ENCODE measurements around the gene ESCO1. TPM values are rescaled to one million over a fixed set of nuclear protein-coding genes. Genes with fewer than 3 reads are reported as not detected.

The ESCO1 gene
- total and polyA plus RNA-seq, 2 of the 13 experiments (the other 11 are each of a cell fraction or from before 2014, with no cell fraction given) = 6.3 to 19.4 TPM

DNA sequence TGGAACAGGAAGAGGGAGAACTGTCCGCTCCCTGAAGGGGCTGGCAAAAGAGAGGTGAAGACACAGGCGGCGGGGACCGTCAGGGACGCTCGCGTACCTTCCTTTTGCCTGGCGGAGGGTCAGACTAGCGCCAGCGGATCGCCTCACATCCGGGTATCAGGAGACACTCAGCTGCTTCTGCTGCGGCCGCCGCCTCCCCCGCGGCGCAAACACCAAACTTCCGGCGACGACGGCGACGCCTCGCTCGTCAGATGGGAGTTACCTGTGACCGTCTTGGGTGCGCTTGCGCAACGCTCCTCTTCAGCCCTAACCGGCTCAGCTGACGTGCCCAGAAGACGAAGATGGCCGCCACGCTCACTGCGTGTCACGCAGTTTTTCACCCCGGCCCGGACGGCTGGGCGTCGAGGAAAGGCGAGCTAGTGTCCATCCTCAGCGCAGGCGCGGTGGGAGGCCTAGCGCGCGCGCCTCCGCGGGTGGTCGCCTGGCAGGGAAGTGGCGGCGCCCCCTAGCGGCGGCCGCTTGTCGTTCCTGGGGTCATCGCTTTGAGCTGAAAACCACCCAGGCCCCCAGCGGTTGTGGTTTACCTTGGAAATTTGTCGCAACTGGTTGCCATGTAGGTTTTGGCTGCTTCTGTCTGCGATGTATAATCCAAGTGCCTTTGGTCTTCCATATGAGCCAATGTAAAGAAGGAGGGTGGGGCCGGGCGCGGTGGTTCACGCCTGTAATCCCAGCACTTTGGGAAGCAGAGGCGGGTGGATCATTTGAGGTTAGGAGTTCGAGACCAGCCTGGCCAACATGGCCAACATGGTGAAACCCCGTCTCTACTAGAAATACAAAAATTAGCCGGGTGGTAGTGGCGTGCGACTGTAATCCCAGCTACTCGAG, at the start of gene ESCO1 (continued):
- TF ChIP-seq, protein P1, sequence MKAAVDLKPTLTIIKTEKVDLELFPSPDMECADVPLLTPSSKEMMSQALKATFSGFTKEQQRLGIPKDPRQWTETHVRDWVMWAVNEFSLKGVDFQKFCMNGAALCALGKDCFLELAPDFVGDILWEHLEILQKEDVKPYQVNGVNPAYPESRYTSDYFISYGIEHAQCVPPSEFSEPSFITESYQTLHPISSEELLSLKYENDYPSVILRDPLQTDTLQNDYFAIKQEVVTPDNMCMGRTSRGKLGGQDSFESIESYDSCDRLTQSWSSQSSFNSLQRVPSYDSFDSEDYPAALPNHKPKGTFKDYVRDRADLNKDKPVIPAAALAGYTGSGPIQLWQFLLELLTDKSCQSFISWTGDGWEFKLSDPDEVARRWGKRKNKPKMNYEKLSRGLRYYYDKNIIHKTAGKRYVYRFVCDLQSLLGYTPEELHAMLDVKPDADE (CRISPR knock-in tag; IDR thresholded peaks at IDR 0.05) = peak; percentile 62; the same call in 1 of the 2 replicates
- TF ChIP-seq PAWR (CRISPR knock-in tag; IDR thresholded peaks at IDR 0.05; ENCODE audit: borderline replicate concordance) (0 out of 2 replicates have a peak, but pooled peaks have one; percentile 58), KLF13 (CRISPR knock-in tag; IDR thresholded peaks at IDR 0.05) (no peak; the same call in 1 of the 2 replicates), ZSCAN30 (CRISPR knock-in tag; IDR thresholded peaks at IDR 0.05) (no peak), SNRNP70 (IDR thresholded peaks at IDR 0.05; ENCODE audit: low read depth, low read length) (no peak), NFATC3 (CRISPR knock-in tag; IDR thresholded peaks at IDR 0.05) (no peak), NFIB (CRISPR knock-in tag; IDR thresholded peaks at IDR 0.05; ENCODE audit: borderline replicate concordance) (no peak), MED13 (CRISPR knock-in tag; IDR thresholded peaks at IDR 0.05) (peak; percentile 88), ZSCAN9 (CRISPR knock-in tag; IDR thresholded peaks at IDR 0.05; ENCODE audit: borderline replicate concordance) (0 out of 2 replicates have a peak, but pooled peaks have one; percentile 23), SIX1 (CRISPR knock-in tag; IDR thresholded peaks at IDR 0.05; ENCODE audit: borderline replicate concordance) (peak; percentile 58; the same call in 1 of the 2 replicates), ZNF607 (CRISPR knock-in tag; IDR thresholded peaks at IDR 0.05; ENCODE audit: borderline replicate concordance) (peak; percentile 86), ARNTL (CRISPR knock-in tag; IDR thresholded peaks at IDR 0.05) (peak; percentile 88)
- TF ChIP-seq, protein P2, sequence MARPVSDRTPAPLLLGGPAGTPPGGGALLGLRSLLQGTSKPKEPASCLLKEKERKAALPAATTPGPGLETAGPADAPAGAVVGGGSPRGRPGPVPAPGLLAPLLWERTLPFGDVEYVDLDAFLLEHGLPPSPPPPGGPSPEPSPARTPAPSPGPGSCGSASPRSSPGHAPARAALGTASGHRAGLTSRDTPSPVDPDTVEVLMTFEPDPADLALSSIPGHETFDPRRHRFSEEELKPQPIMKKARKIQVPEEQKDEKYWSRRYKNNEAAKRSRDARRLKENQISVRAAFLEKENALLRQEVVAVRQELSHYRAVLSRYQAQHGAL (CRISPR knock-in tag; IDR thresholded peaks at IDR 0.05; ENCODE audit: not compliant biosample characterization) = peak; percentile 65
- TF ChIP-seq, protein P3, sequence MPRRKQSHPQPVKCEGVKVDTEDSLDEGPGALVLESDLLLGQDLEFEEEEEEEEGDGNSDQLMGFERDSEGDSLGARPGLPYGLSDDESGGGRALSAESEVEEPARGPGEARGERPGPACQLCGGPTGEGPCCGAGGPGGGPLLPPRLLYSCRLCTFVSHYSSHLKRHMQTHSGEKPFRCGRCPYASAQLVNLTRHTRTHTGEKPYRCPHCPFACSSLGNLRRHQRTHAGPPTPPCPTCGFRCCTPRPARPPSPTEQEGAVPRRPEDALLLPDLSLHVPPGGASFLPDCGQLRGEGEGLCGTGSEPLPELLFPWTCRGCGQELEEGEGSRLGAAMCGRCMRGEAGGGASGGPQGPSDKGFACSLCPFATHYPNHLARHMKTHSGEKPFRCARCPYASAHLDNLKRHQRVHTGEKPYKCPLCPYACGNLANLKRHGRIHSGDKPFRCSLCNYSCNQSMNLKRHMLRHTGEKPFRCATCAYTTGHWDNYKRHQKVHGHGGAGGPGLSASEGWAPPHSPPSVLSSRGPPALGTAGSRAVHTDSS (CRISPR knock-in tag; conservative IDR thresholded peaks at IDR 0.05) = 0 out of 2 replicates have a peak, but pooled peaks have one; percentile 28
- TF ChIP-seq, protein P4, sequence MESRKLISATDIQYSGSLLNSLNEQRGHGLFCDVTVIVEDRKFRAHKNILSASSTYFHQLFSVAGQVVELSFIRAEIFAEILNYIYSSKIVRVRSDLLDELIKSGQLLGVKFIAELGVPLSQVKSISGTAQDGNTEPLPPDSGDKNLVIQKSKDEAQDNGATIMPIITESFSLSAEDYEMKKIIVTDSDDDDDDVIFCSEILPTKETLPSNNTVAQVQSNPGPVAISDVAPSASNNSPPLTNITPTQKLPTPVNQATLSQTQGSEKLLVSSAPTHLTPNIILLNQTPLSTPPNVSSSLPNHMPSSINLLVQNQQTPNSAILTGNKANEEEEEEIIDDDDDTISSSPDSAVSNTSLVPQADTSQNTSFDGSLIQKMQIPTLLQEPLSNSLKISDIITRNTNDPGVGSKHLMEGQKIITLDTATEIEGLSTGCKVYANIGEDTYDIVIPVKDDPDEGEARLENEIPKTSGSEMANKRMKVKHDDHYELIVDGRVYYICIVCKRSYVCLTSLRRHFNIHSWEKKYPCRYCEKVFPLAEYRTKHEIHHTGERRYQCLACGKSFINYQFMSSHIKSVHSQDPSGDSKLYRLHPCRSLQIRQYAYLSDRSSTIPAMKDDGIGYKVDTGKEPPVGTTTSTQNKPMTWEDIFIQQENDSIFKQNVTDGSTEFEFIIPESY (CRISPR knock-in tag; IDR thresholded peaks at IDR 0.05) = no peak
- TF ChIP-seq, protein P5, sequence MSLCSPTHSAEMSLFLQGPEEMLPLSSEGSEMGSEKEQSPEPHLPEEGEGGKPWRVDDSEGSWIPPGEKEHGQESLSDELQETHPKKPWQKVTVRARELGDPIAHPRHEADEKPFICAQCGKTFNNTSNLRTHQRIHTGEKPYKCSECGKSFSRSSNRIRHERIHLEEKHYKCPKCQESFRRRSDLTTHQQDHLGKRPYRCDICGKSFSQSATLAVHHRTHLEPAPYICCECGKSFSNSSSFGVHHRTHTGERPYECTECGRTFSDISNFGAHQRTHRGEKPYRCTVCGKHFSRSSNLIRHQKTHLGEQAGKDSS (CRISPR knock-in tag; IDR thresholded peaks at IDR 0.05; ENCODE audit: borderline replicate concordance, low read depth) = peak; percentile 63; the same call in 1 of the 2 replicates
- TF ChIP-seq, protein P6, sequence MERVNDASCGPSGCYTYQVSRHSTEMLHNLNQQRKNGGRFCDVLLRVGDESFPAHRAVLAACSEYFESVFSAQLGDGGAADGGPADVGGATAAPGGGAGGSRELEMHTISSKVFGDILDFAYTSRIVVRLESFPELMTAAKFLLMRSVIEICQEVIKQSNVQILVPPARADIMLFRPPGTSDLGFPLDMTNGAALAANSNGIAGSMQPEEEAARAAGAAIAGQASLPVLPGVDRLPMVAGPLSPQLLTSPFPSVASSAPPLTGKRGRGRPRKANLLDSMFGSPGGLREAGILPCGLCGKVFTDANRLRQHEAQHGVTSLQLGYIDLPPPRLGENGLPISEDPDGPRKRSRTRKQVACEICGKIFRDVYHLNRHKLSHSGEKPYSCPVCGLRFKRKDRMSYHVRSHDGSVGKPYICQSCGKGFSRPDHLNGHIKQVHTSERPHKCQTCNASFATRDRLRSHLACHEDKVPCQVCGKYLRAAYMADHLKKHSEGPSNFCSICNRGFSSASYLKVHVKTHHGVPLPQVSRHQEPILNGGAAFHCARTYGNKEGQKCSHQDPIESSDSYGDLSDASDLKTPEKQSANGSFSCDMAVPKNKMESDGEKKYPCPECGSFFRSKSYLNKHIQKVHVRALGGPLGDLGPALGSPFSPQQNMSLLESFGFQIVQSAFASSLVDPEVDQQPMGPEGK (CRISPR knock-in tag; IDR thresholded peaks at IDR 0.05) = peak; percentile 55
- TF ChIP-seq, protein P7, sequence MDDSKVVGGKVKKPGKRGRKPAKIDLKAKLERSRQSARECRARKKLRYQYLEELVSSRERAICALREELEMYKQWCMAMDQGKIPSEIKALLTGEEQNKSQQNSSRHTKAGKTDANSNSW (CRISPR knock-in tag; IDR thresholded peaks at IDR 0.05; ENCODE audit: borderline replicate concordance) = no peak
